ENCODE data around the gene PCTP.

PCTP gene

DNA sequence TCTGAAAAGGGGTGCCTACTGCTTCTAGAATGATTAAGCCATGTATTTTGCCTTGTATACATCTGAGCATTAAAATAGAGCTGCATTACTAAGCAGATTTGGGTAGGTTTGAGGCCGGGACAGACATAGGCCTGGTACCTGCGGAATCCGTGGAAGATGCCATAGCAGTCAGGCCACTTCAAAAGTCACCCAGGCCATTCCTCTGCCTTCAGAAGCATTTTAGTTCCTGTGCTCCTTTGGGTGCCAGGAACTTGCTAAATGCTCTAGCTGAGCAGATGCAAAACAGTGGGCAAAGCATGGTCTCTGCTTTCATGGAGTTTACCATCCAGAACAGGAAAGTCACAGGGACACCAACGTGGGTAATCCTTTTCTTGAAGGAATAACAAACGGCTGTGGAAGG is 22.5 kb upstream of the PCTP start:
- H3K79me2 ChIP-seq (ENCODE audit: insufficient read depth, low read length), result no peaks in the 10 kb centered on the region
- H3K27me3 ChIP-seq (ENCODE audit: low read length), result no peaks in the 10 kb centered on the region
- no peaks in the 10 kb centered on the region for H3F3A ChIP-seq (ENCODE audit: insufficient read depth)
- H3K36me3 ChIP-seq (ENCODE audit: low read length), result no peaks in the 10 kb centered on the region
- no peak overlapping the region for H3K27ac ChIP-seq (ENCODE audit: low read depth, low read length)
- no peaks in the 10 kb centered on the region for H3K9me2 ChIP-seq (replicated peaks; ENCODE audit: insufficient read depth, low read length)
- no peak overlapping the region for H3K4me2 ChIP-seq (ENCODE audit: low read depth, low read length, poor library complexity, severe bottlenecking)
- no peak overlapping the region for H3K9ac ChIP-seq (ENCODE audit: low read length)
- no peak for TF ChIP-seq EZH2phosphoT487 (conservative IDR thresholded peaks at IDR 0.05; ENCODE audit: low read length)
- TF ChIP-seq, protein P1, sequence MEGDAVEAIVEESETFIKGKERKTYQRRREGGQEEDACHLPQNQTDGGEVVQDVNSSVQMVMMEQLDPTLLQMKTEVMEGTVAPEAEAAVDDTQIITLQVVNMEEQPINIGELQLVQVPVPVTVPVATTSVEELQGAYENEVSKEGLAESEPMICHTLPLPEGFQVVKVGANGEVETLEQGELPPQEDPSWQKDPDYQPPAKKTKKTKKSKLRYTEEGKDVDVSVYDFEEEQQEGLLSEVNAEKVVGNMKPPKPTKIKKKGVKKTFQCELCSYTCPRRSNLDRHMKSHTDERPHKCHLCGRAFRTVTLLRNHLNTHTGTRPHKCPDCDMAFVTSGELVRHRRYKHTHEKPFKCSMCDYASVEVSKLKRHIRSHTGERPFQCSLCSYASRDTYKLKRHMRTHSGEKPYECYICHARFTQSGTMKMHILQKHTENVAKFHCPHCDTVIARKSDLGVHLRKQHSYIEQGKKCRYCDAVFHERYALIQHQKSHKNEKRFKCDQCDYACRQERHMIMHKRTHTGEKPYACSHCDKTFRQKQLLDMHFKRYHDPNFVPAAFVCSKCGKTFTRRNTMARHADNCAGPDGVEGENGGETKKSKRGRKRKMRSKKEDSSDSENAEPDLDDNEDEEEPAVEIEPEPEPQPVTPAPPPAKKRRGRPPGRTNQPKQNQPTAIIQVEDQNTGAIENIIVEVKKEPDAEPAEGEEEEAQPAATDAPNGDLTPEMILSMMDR (IDR thresholded peaks at IDR 0.05; ENCODE audit: insufficient read depth, low read length, poor library complexity, severe bottlenecking), result no peak
- H3K4me3 ChIP-seq (ENCODE audit: insufficient read depth, low read length, poor library complexity, severe bottlenecking), result no peak overlapping the region
- no peaks in the 10 kb centered on the region for H3K9me3 ChIP-seq (ENCODE audit: insufficient read depth, low read length)
- H2AFZ ChIP-seq (ENCODE audit: low read depth, low read length, severe bottlenecking), result no peak overlapping the region
- H4K20me1 ChIP-seq (ENCODE audit: low read depth, low read length), result no peaks in the 10 kb centered on the region

DNA sequence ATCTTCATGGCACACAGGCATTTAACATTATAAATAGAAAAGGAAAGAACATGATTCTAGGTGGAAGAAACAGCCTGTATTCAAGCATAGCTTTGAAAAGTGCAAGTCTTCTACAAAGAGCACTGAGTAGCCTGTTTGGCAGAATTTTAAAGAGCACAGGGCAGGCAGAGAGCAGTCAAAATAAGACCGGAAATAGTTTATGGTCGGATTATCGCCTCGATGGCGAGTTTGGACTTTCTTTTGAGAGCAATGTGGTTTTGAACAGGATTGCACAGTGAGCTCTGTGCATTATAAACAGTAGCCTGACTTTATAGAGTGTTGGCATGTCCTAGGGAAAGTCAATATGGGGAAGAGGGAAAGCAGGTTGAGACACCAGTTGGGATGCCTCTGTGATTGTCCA is 22.0 kb upstream of the PCTP start:
- Histone ChIP-seq H3F3A (ENCODE audit: insufficient read depth) (no peaks in the 10 kb centered on the region), H3K27me3 (ENCODE audit: low read length) (no peaks in the 10 kb centered on the region), H3K9me2 (replicated peaks; ENCODE audit: insufficient read depth, low read length) (no peaks in the 10 kb centered on the region), H3K27ac (ENCODE audit: low read depth, low read length) (no peak overlapping the region), H3K4me3 (ENCODE audit: insufficient read depth, low read length, poor library complexity, severe bottlenecking) (no peak overlapping the region), H3K4me2 (ENCODE audit: low read depth, low read length, poor library complexity, severe bottlenecking) (no peak overlapping the region), H3K9me3 (ENCODE audit: insufficient read depth, low read length) (no peaks in the 10 kb centered on the region), H2AFZ (ENCODE audit: low read depth, low read length, severe bottlenecking) (no peak overlapping the region), H3K9ac (ENCODE audit: low read length) (no peak overlapping the region), H3K79me2 (ENCODE audit: insufficient read depth, low read length) (no peaks in the 10 kb centered on the region), H3K36me3 (ENCODE audit: low read length) (no peaks in the 10 kb centered on the region), H4K20me1 (ENCODE audit: low read depth, low read length) (no peaks in the 10 kb centered on the region)
- TF ChIP-seq, protein P1 (IDR thresholded peaks at IDR 0.05; ENCODE audit: insufficient read depth, low read length, poor library complexity, severe bottlenecking), result no peak
- TF ChIP-seq EZH2phosphoT487 (conservative IDR thresholded peaks at IDR 0.05; ENCODE audit: low read length), result no peak

DNA sequence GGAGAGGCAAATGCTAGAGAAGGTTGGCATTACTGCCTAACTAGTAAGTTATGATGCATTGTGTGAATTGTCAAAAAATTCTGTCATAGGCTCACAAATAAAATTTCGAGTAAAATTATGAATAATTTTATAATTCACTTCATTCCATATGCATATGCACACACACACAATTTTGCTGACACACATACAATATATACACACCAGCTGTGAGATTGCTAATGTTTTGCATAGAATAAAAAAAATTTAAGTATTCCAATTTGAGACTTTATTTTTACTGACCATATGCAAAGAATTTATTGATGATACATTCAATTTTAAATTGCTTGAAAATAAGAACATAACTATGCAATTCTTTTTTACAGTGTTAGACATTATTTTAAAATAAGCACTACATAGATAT is 21.4 kb upstream of the PCTP start:
- Histone ChIP-seq H3K4me3 (ENCODE audit: insufficient read depth, low read length, poor library complexity, severe bottlenecking) (no peak overlapping the region), H3K9me2 (replicated peaks; ENCODE audit: insufficient read depth, low read length) (no peaks in the 10 kb centered on the region), H3K27me3 (ENCODE audit: low read length) (no peaks in the 10 kb centered on the region), H3K27ac (ENCODE audit: low read depth, low read length) (no peak overlapping the region), H3K4me2 (ENCODE audit: low read depth, low read length, poor library complexity, severe bottlenecking) (no peak overlapping the region), H3K79me2 (ENCODE audit: insufficient read depth, low read length) (no peaks in the 10 kb centered on the region), H4K20me1 (ENCODE audit: low read depth, low read length) (no peaks in the 10 kb centered on the region), H2AFZ (ENCODE audit: low read depth, low read length, severe bottlenecking) (no peak overlapping the region), H3K36me3 (ENCODE audit: low read length) (no peaks in the 10 kb centered on the region), H3F3A (ENCODE audit: insufficient read depth) (no peaks in the 10 kb centered on the region), H3K9me3 (ENCODE audit: insufficient read depth, low read length) (no peaks in the 10 kb centered on the region), H3K9ac (ENCODE audit: low read length) (no peak overlapping the region)
- TF ChIP-seq, protein P1 (IDR thresholded peaks at IDR 0.05; ENCODE audit: insufficient read depth, low read length, poor library complexity, severe bottlenecking), result no peak
- no peak for TF ChIP-seq EZH2phosphoT487 (conservative IDR thresholded peaks at IDR 0.05; ENCODE audit: low read length)
